Large intestine (tissue), 1 donor: ENCODE results near the gene PIGH. TPM values are rescaled to one million over a fixed set of nuclear protein-coding genes. Genes with fewer than 3 reads are reported as not detected.

Experiments
- polyA plus RNA-seq: library from polyadenylated mRNA; unstranded; fragments of 120-200 nt; gene quantifications from one replicate; pipeline ENCODE4 v1.2.1, GENCODE V29; 2013

PIGH gene
- polyA plus RNA-seq, 1 donor, result 51.4 TPM

Other genes starting within 250 kb of the PIGH start
- 71.0 TPM for gene ATP6V1D, start 240.5 kb downstream of the PIGH start, polyA plus RNA-seq
- 85.7 TPM for gene EIF2S1, start 239.9 kb downstream of the PIGH start, polyA plus RNA-seq
- gene PLEK2, start 188.1 kb downstream of the PIGH start, polyA plus RNA-seq, result 39.6 TPM
- 11.9 TPM for gene TMEM229B, start 111.5 kb downstream of the PIGH start, polyA plus RNA-seq
- 110 TPM for gene PLEKHH1, start 67.0 kb downstream of the PIGH start, polyA plus RNA-seq
- 4.0 TPM for gene ARG2, start 19.7 kb upstream of the PIGH start, polyA plus RNA-seq
- 78.4 TPM for gene VTI1B, start 74.4 kb upstream of the PIGH start, polyA plus RNA-seq
- 44.0 TPM for gene RDH11, start 95.5 kb upstream of the PIGH start, polyA plus RNA-seq
- gene RDH12, start 101.6 kb upstream of the PIGH start, polyA plus RNA-seq, result 0.88 TPM
- gene ZFYVE26, start 216.3 kb upstream of the PIGH start, polyA plus RNA-seq, result 24.9 TPM
- gene RAD51B, start 219.5 kb upstream of the PIGH start, polyA plus RNA-seq, result 6.4 TPM